RWPE2 (cell line): ENCODE results near the gene UNC13A.

Experiments used
- ATAC-seq: fragments of 200-7000 bp; cut with Tn5 transposase; 3 replicates; pipeline ENCODE4 v1.9.1; 2021; ENCODE audit warnings: low read depth
- DNase-seq: peaks from one replicate; pipeline ENCODE4 v3.0.0-alpha.2; 2020; ENCODE audit warnings: low spot score
- H3K27ac ChIP-seq: fragments of 450-650 bp; 2 replicates; pipeline ENCODE4 v1.5.1; 2017; ENCODE audit warnings: mild to moderate bottlenecking; ENCODE audit not compliant: poor library complexity, severe bottlenecking
- H3K27me3 ChIP-seq: fragments of 250-450 bp; sonication (Bioruptor Pico); 2 replicates; pipeline ENCODE4 v1.5.1; 2021; ENCODE audit warnings: mild to moderate bottlenecking, moderate library complexity; ENCODE audit not compliant: insufficient read depth, poor library complexity, severe bottlenecking
- H3K36me3 ChIP-seq: fragments of 250-450 bp; sonication (Bioruptor Pico); 2 replicates; pipeline ENCODE4 v1.5.1; 2020; ENCODE audit warnings: low read depth, mild to moderate bottlenecking, moderate library complexity
- H3K4me1 ChIP-seq: fragments of 250-450 bp; sonication (Bioruptor Pico); 2 replicates; pipeline ENCODE4 v1.5.1; 2021; ENCODE audit warnings: mild to moderate bottlenecking, moderate library complexity; ENCODE audit not compliant: insufficient read depth, poor library complexity, severe bottlenecking
- H3K4me3 ChIP-seq: fragments of 250-450 bp; sonication (Bioruptor Pico); 2 replicates; pipeline ENCODE4 v1.5.1; 2021; ENCODE audit warnings: mild to moderate bottlenecking, moderate library complexity; ENCODE audit not compliant: severe bottlenecking
- H3K9me3 ChIP-seq: fragments of 250-450 bp; sonication (Bioruptor Pico); 2 replicates; pipeline ENCODE4 v1.5.1; 2021; ENCODE audit warnings: mild to moderate bottlenecking, moderate library complexity; ENCODE audit not compliant: severe bottlenecking
- TF ChIP-seq, protein P1 (sequence below): fragments of 450-650 bp; IDR thresholded peaks from one replicate; pipeline ENCODE4 v1.5.1; 2017; ENCODE audit warnings: mild to moderate bottlenecking, moderate library complexity; ENCODE audit not compliant: poor library complexity, severe bottlenecking

UNC13A gene

DNA sequence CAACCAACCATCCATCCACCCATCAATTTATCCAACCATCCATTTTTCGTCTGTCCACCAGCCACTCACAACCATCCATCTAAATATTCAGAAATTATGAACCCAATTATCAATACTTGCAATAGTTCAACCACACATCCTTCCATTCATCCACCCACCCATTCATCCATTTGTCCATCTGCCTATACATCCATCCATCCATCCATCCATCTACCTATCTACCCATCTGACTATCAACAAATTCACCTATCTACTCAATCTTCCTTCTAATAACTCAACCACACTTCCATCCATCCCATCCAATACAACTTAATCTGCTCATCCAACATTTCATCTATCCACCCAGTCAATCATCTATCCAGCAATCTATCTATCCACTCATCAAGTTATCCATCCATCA lies 46.3 kb downstream of the UNC13A start:
- no peak for ATAC-seq
- TF ChIP-seq, protein P1, sequence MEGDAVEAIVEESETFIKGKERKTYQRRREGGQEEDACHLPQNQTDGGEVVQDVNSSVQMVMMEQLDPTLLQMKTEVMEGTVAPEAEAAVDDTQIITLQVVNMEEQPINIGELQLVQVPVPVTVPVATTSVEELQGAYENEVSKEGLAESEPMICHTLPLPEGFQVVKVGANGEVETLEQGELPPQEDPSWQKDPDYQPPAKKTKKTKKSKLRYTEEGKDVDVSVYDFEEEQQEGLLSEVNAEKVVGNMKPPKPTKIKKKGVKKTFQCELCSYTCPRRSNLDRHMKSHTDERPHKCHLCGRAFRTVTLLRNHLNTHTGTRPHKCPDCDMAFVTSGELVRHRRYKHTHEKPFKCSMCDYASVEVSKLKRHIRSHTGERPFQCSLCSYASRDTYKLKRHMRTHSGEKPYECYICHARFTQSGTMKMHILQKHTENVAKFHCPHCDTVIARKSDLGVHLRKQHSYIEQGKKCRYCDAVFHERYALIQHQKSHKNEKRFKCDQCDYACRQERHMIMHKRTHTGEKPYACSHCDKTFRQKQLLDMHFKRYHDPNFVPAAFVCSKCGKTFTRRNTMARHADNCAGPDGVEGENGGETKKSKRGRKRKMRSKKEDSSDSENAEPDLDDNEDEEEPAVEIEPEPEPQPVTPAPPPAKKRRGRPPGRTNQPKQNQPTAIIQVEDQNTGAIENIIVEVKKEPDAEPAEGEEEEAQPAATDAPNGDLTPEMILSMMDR: no peak
- no peaks in the 10 kb centered on the region for H3K27me3 ChIP-seq
- H3K4me1 ChIP-seq: no peaks in the 10 kb centered on the region
- H3K9me3 ChIP-seq: no peaks in the 10 kb centered on the region
- H3K27ac ChIP-seq: no peak overlapping the region
- no peak for DNase-seq
- no peaks in the 10 kb centered on the region for H3K36me3 ChIP-seq
- H3K4me3 ChIP-seq: no peak overlapping the region

GRCh38 chr19:17641181-17641580 lies 47.0 kb downstream of the UNC13A start:
- no peaks in the 10 kb centered on the region for H3K27me3 ChIP-seq
- no peaks in the 10 kb centered on the region for H3K4me1 ChIP-seq
- no peak for ATAC-seq
- no peak for DNase-seq
- no peak overlapping the region for H3K4me3 ChIP-seq
- no peak overlapping the region for H3K27ac ChIP-seq
- no peaks in the 10 kb centered on the region for H3K9me3 ChIP-seq
- TF ChIP-seq, protein P1: no peak
- no peaks in the 10 kb centered on the region for H3K36me3 ChIP-seq

- H3K9me3 ChIP-seq: no peaks in the 10 kb centered on the region
- no peak overlapping the region for H3K27ac ChIP-seq
- no peaks in the 10 kb centered on the region for H3K4me1 ChIP-seq
- H3K36me3 ChIP-seq: no peaks in the 10 kb centered on the region
- TF ChIP-seq, protein P1: no peak
- DNase-seq (no peak), ATAC-seq (no peak)
- no peaks in the 10 kb centered on the region for H3K27me3 ChIP-seq
- H3K4me3 ChIP-seq: no peak overlapping the region
These were observed 54.5 kb downstream of the UNC13A start for GRCh38 chr19:17633700-17634099.

- TF ChIP-seq, protein P1: no peak
- Histone ChIP-seq H3K9me3 (no peaks in the 10 kb centered on the region), H3K4me1 (no peaks in the 10 kb centered on the region), H3K36me3 (no peaks in the 10 kb centered on the region), H3K4me3 (no peak overlapping the region), H3K27ac (no peak overlapping the region), H3K27me3 (no peaks in the 10 kb centered on the region)
- DNase-seq: no peak
- no peak for ATAC-seq
These were observed 55.6 kb downstream of the UNC13A start for GRCh38 chr19:17632577-17632976.

GRCh38 chr19:17629760-17630159 lies 58.4 kb downstream of the UNC13A start:
- TF ChIP-seq, protein P1: no peak
- no peaks in the 10 kb centered on the region for H3K4me1 ChIP-seq
- no peak for DNase-seq
- no peaks in the 10 kb centered on the region for H3K9me3 ChIP-seq
- H3K4me3 ChIP-seq: no peak overlapping the region
- H3K27me3 ChIP-seq: no peaks in the 10 kb centered on the region
- no peak for ATAC-seq
- no peak overlapping the region for H3K27ac ChIP-seq
- no peaks in the 10 kb centered on the region for H3K36me3 ChIP-seq
